Upper lobe of left lung (tissue), 4 donors: Measurements from ENCODE around the gene RASGRP4.
"Not testable (repeated sequence)": the region's sequence is repeated elsewhere in the genome, so short reads cannot be mapped to it uniquely, and the experiment has no call there.

Experiments used
- CTCF ChIP-seq, 6 experiments: fragments of 450-650 bp in 4 of 6; fragments of 200-600 bp in 2 of 6; sonication (generic) in 2 of 6; IDR thresholded peaks; one replicate each; pipeline ENCODE4 v1.5.1; 2016 to 2019; ENCODE audit warnings: antibody characterized with exemption in 6 of 6
- EP300 ChIP-seq, 4 donors: sonication (generic); formaldehyde crosslinking; IDR thresholded peaks; one replicate each; pipeline ENCODE4 v1.5.1; 2017; ENCODE audit warnings: antibody characterized with exemption in 4 of 4, control low read depth in 2 of 4
- POLR2A ChIP-seq, 4 donors: fragments of 450-650 bp; IDR thresholded peaks; one replicate each; pipeline ENCODE4 v1.5.1; 2016 to 2017; ENCODE audit warnings: antibody characterized with exemption in 4 of 4, mild to moderate bottlenecking in 2 of 4
- POLR2AphosphoS5 ChIP-seq, 2 donors: sonication (generic); formaldehyde crosslinking; IDR thresholded peaks; one replicate each; pipeline ENCODE4 v1.5.1; 2017; ENCODE audit warnings: antibody characterized with exemption in 2 of 2

GRCh38 chr19:38410407-38410806, 15.6 kb downstream of the RASGRP4 start:
- TF ChIP-seq CTCF, POLR2A, POLR2AphosphoS5, EP300 (IDR thresholded peaks at IDR 0.05): not testable (repeated sequence)
